ENCODE results near the gene ADAMTS13. TPM values are rescaled to one million over a fixed set of nuclear protein-coding genes. Genes with fewer than 3 reads are reported as not detected.

ADAMTS13 gene
- total and polyA plus RNA-seq, 2 donors (not counting 3 experiments of a cell fraction or from before 2014, with no cell fraction given), result 1.5 to 2.5 TPM

- intact Hi-C loops (cut with micrococcal nuclease), result no loop called here
- Histone ChIP-seq H3K9me3 (replicated peaks; ENCODE audit: control insufficient read depth, insufficient read depth, low read length) (no peaks in the 10 kb centered on the region), H3K36me3 (ENCODE audit: control insufficient read depth in 2 of 2, extremely low read depth in 1 of 2, insufficient read depth in 2 of 2, low read length in 2 of 2) (no peaks in the 10 kb centered on the region), H2AFZ (ENCODE audit: low read depth, low read length) (no peak overlapping the region), H3K4me1 (ENCODE audit: control insufficient read depth, extremely low read depth, insufficient read depth, low read length) (no peaks in the 10 kb centered on the region), H3K9ac (replicated peaks; ENCODE audit: extremely low read depth, insufficient read depth, low read length) (no peak overlapping the region), H3K27me3 (ENCODE audit: control insufficient read depth in 2 of 2, insufficient read depth in 2 of 2, low read length in 2 of 2) (no peaks in the 10 kb centered on the region), H3K27ac (ENCODE audit: insufficient read depth, low read depth, low read length) (no peak overlapping the region), H3K4me3 (replicated peaks in 1 of 3; ENCODE audit: insufficient read depth in 1 of 3, low read depth in 1 of 3, low read length in 3 of 3) (no peak overlapping the region), H4K20me1 (replicated peaks; ENCODE audit: control insufficient read depth, extremely low read depth, insufficient read depth, low read length) (no peaks in the 10 kb centered on the region), H3K79me2 (ENCODE audit: control insufficient read depth, insufficient read depth, low read length) (no peaks in the 10 kb centered on the region), H3K9me1 (replicated peaks; ENCODE audit: control insufficient read depth, extremely low read depth, insufficient read depth, low read length) (no peaks in the 10 kb centered on the region), H3K4me2 (ENCODE audit: insufficient read depth, low read length) (no peak overlapping the region)
- POLR2A ChIA-PET, result no interaction called here
- BruUV-seq (replicated peaks), result no TSS peak
- no peak for FAIRE-seq
- no peak for DNase-seq (ENCODE audit: low read depth, low spot score)
- CTCF ChIA-PET, result interaction anchor here (1.5 kb wide), 1 partner anchor 10 kb away, joined by 4 read pairs; no protein-coding TSS in a partner anchor
- TF ChIP-seq, protein P1, sequence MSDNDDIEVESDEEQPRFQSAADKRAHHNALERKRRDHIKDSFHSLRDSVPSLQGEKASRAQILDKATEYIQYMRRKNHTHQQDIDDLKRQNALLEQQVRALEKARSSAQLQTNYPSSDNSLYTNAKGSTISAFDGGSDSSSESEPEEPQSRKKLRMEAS (IDR thresholded peaks at IDR 0.05; ENCODE audit: insufficient read depth, insufficient read length), result no peak
- TF ChIP-seq POLR2AphosphoS5 (IDR thresholded peaks at IDR 0.05; ENCODE audit: insufficient read depth, low read depth, low read length), result no peak
- no peak for TF ChIP-seq CTCF (IDR thresholded peaks at IDR 0.05; ENCODE audit: extremely low read depth in 1 of 2, insufficient read depth in 1 of 2, low read depth in 1 of 2, low read length in 2 of 2)
- TF ChIP-seq GATA2 (IDR thresholded peaks at IDR 0.05; ENCODE audit: insufficient read depth, insufficient read length, low read depth, low read length), result no peak
- TF ChIP-seq MYC (IDR thresholded peaks at IDR 0.05; ENCODE audit: low read depth, low read length), result no peak
- TF ChIP-seq EZH2 (IDR thresholded peaks at IDR 0.05; ENCODE audit: borderline replicate concordance, low read depth, low read length, severe bottlenecking), result no peak
- no peak for TF ChIP-seq POLR2A (IDR thresholded peaks at IDR 0.05; ENCODE audit: low read depth, low read length)
- TF ChIP-seq JUN (IDR thresholded peaks at IDR 0.05; ENCODE audit: borderline replicate concordance, insufficient read depth, insufficient read length, low read depth), result no peak
- TF ChIP-seq FOS (IDR thresholded peaks at IDR 0.05; ENCODE audit: borderline replicate concordance, insufficient read depth, low read length), result no peak
- dilution Hi-C loops (cut with MboI; ENCODE audit: extremely low pct_ligation_motif_present, low sequenced_read_pairs), result no loop called here
These were observed 21.8 kb downstream of the ADAMTS13 start for GRCh38 chr9:133443982-133444381.

Data from endothelial cell of umbilical vein (primary cell).